ENCODE measurements around the gene TSPAN8. TPM values are rescaled to one million over a fixed set of nuclear protein-coding genes. Genes with fewer than 3 reads are reported as not detected.
"Not testable (repeated sequence)": the region's sequence is repeated elsewhere in the genome, so short reads cannot be mapped to it uniquely, and the experiment has no call there.

The TSPAN8 gene
- total RNA-seq, 4 donors from 2014 or later, result 0.29 to 2.2 (median 1.1) TPM; not detected in 1

DNA sequence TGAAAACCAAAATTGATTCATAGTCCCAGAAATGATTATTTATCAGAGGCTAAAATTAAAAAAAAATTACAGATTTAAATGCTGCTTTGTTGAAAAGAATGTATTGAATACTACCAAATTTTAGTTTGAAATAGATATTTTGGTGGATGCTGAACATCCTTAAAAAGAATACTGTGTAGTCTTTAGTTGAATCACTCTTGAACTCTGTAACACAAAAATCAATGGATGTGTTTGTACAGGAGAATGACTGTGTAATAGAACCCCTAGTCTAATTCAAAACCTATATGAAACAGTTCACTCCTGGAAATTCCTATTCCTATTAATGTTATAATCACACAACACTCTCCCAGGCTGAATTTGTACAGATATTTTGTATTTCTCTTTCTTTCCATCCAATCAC is 1.5 kb upstream of the TSPAN8 start:
- Histone ChIP-seq H3K9me3 (no peaks in the 10 kb centered on the region), H3K27ac (replicated peaks in 1 of 4) (no peak overlapping the region)

DNA sequence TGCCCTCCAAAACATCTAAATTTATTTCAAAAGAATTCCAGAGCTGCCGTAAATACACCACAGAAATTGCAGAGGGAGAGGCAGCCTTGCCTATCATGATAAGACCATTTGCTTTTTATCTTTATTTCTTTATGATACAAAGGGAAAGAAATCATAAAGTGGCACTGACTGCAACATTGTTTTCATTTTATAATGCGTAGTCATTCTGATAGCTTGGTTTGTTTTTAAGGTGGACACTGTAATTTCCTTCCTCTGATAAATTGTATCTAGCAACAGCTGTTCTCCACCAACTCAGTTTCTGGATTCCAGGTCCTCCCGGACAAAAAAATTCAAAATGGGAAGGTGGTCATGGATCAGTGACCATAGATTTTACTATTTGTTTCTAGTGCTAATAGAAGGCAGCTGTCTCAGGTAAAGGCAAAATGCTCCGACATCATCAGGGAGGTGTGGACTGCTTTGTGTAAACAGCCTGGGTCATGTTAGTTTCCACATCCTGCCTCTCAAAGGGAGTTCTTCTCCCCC is 623 bp upstream of the TSPAN8 start:
- intact Hi-C loops (cut with DNase I), result no loop called here
- no peaks in the 10 kb centered on the region for H3K36me3 ChIP-seq

More for the DNA sequence above, 1.5 kb upstream of the TSPAN8 start:
- Histone ChIP-seq H3K4me3 (no peak overlapping the region), H3K27me3 (no peaks in the 10 kb centered on the region), H3K36me3 (no peaks in the 10 kb centered on the region), H3K4me1 (no peaks in the 10 kb centered on the region)
- DNase-seq (ENCODE audit: extremely low spot score), result no peak
- TF ChIP-seq EP300 (IDR thresholded peaks at IDR 0.05) (no peak), POLR2AphosphoS5 (IDR thresholded peaks at IDR 0.05) (no peak), POLR2A (IDR thresholded peaks at IDR 0.05; ENCODE audit: low read depth) (no peak)
- TF ChIP-seq, protein P1, sequence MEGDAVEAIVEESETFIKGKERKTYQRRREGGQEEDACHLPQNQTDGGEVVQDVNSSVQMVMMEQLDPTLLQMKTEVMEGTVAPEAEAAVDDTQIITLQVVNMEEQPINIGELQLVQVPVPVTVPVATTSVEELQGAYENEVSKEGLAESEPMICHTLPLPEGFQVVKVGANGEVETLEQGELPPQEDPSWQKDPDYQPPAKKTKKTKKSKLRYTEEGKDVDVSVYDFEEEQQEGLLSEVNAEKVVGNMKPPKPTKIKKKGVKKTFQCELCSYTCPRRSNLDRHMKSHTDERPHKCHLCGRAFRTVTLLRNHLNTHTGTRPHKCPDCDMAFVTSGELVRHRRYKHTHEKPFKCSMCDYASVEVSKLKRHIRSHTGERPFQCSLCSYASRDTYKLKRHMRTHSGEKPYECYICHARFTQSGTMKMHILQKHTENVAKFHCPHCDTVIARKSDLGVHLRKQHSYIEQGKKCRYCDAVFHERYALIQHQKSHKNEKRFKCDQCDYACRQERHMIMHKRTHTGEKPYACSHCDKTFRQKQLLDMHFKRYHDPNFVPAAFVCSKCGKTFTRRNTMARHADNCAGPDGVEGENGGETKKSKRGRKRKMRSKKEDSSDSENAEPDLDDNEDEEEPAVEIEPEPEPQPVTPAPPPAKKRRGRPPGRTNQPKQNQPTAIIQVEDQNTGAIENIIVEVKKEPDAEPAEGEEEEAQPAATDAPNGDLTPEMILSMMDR (IDR thresholded peaks at IDR 0.05), result no peak
- intact Hi-C loops (cut with DNase I), result no loop called here

DNA sequence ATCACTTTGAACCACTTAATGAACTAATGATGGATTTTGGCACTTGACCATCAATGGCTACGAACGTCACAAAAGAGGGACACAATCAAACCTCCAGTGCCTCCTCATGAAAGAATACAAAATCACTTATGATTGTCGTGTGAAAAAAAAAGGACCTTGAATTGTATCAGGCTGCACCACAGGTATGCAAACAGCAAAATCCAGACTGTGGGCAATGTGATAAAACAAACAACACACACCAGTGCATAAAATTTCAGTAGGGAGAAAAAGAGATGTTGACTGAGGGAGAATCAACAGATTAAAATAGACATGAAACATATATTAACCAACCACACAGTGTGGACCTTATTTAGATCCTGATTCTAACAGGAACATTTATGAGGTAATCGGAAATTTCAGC is 2.6 kb downstream of the TSPAN8 start:
- H3K4me1 ChIP-seq, result no peaks in the 10 kb centered on the region
- peaks cover 0 to 3% (median 0%) of the 10 kb centered on the region in 4 donors for H3K9me3 ChIP-seq
- no peak for DNase-seq (ENCODE audit: extremely low spot score)
- H3K36me3 ChIP-seq, result no peaks in the 10 kb centered on the region
- no peaks in the 10 kb centered on the region for H3K27me3 ChIP-seq
- 82% methylated on average over 4 of the region's 4 CpGs for WGBS
- no peak overlapping the region for H3K4me3 ChIP-seq
- TF ChIP-seq POLR2AphosphoS5 (IDR thresholded peaks at IDR 0.05) (no peak), EP300 (IDR thresholded peaks at IDR 0.05) (no peak), POLR2A (IDR thresholded peaks at IDR 0.05; ENCODE audit: low read depth) (no peak)
- TF ChIP-seq, protein P1 (IDR thresholded peaks at IDR 0.05), result no peak
- intact Hi-C loops (cut with DNase I), result no loop called here
- no peak overlapping the region for H3K27ac ChIP-seq (replicated peaks in 1 of 4)

More for the DNA sequence above, 623 bp upstream of the TSPAN8 start:
- no peaks in the 10 kb centered on the region for H3K4me1 ChIP-seq
- WGBS, result 31% methylated on average over 4 of the region's 4 CpGs
- DNase-seq (ENCODE audit: extremely low spot score), result no peak
- H3K4me3 ChIP-seq, result no peak overlapping the region
- no peak for TF ChIP-seq EP300 (IDR thresholded peaks at IDR 0.05)
- no peak overlapping the region for H3K27ac ChIP-seq (replicated peaks in 1 of 4)
- no peaks in the 10 kb centered on the region for H3K9me3 ChIP-seq
- no peaks in the 10 kb centered on the region for H3K27me3 ChIP-seq

DNA sequence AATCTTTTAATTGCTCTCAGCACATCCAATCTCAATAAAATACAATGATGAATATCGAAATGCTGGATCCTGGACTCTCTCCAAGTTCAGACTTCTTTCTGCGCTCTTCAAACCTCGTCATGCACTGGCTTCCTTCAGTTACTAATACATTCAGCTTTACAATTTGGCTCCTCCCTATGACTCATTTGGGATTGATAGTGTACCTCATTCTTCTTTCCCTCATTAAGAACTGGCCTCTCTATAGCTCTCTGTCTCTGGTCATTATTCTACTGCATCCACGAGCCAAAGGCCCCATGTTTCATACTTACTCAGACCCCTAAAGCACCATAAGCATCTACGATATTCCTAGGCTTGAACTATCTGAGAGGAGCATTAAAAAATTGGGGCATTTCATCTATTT is 4.9 kb downstream of the TSPAN8 start:
- no peaks in the 10 kb centered on the region for H3K27me3 ChIP-seq
- intact Hi-C loops (cut with DNase I), result no loop called here
- no peak overlapping the region for H3K4me3 ChIP-seq
- no peaks in the 10 kb centered on the region for H3K36me3 ChIP-seq
- 84% methylated on average over 5 of the region's 5 CpGs for WGBS
- peaks cover 0 to 3% (median 0%) of the 10 kb centered on the region in 4 donors for H3K9me3 ChIP-seq
- no peak overlapping the region for H3K27ac ChIP-seq (replicated peaks in 1 of 4)
- DNase-seq (ENCODE audit: extremely low spot score), result no peak
- no peak for TF ChIP-seq POLR2A (IDR thresholded peaks at IDR 0.05; ENCODE audit: low read depth)
- TF ChIP-seq, protein P1 (IDR thresholded peaks at IDR 0.05), result no peak
- no peak for TF ChIP-seq POLR2AphosphoS5 (IDR thresholded peaks at IDR 0.05)
- H3K4me1 ChIP-seq, result no peaks in the 10 kb centered on the region

DNA sequence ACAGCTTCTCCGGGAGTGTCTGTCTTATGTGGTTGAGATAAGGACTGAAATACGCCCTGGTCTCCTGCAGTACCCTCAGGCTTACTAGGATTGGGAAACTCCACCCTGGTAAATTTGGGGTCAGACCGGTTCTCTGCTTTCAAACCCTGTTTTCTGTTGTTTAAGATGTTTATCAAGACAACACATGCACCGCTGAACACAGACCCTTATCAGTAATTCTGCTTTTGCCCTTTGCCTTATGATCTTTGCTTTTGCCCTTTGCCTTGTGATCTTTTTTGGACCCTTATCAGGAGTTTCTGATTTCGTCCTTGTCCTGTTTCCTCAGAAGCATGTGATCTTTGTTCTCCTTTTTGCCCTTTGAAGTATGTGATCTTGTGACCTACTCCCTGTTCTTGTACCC is 7.8 kb downstream of the TSPAN8 start:
- H3K9me3 ChIP-seq; intact Hi-C loops (cut with DNase I); H3K36me3 ChIP-seq; DNase-seq (ENCODE audit: extremely low spot score); H3K4me1 ChIP-seq; H3K4me3 ChIP-seq; H3K27me3 ChIP-seq; H3K27ac ChIP-seq (replicated peaks in 1 of 4): not testable (repeated sequence)
- 84% methylated on average over 5 of the region's 5 CpGs for WGBS

DNA sequence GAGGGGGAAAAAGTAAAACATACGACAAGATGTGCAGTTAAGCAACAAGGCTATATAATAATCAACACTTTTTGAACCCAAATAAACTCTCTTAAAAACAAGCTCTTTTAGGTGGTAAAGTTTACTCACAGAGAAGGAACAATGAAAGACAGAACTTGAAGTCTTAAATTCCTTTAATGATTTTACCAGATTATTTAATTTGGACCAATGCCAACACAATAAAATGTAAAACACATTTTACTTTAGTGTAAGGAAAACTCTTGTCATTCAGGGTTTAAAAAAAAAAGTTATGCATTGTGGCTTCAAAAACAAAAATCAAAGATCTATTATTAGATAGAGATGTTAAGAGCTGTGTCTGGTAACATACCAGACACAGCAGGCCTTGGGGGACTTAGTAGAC is 13.1 kb downstream of the TSPAN8 start:
- Histone ChIP-seq H3K27ac (replicated peaks in 1 of 4) (no peak overlapping the region), H3K36me3 (no peaks in the 10 kb centered on the region), H3K4me1 (no peaks in the 10 kb centered on the region), H3K9me3 (no peaks in the 10 kb centered on the region), H3K27me3 (no peaks in the 10 kb centered on the region), H3K4me3 (no peak overlapping the region)
- intact Hi-C loops (cut with DNase I), result no loop called here
- DNase-seq (ENCODE audit: extremely low spot score), result no peak
- 63% methylated on average over 1 of the region's 1 CpG for WGBS
- TF ChIP-seq POLR2AphosphoS5 (IDR thresholded peaks at IDR 0.05) (no peak), EP300 (IDR thresholded peaks at IDR 0.05) (no peak), POLR2A (IDR thresholded peaks at IDR 0.05; ENCODE audit: low read depth) (no peak)
- TF ChIP-seq, protein P1 (IDR thresholded peaks at IDR 0.05), result no peak
